Ascending aorta (tissue), 2 donors: ENCODE data around the gene NOTCH4. TPM values are rescaled to one million over a fixed set of nuclear protein-coding genes. Genes with fewer than 3 reads are reported as not detected.

Experiments
- DNase-seq, 2 donors: peaks; one replicate each; pipeline ENCODE4 v3.0.0-alpha.2; 2019; ENCODE audit warnings: low spot score in 2 of 2
- H3K27ac ChIP-seq, 2 donors: fragments of 200-600 bp; sonication (generic); one replicate each; pipeline ENCODE4 v1.5.1; 2016 to 2017; ENCODE audit warnings: mild to moderate bottlenecking in 1 of 2
- H3K27me3 ChIP-seq: fragments of 200-600 bp; sonication (generic); one replicate; pipeline ENCODE4 v1.5.1; 2017
- H3K36me3 ChIP-seq, 2 donors: fragments of 200-600 bp; sonication (generic); one replicate each; pipeline ENCODE4 v1.5.1; 2016
- H3K4me1 ChIP-seq, 2 donors: fragments of 200-600 bp; sonication (generic); one replicate each; pipeline ENCODE4 v1.5.1; 2016 to 2017; ENCODE audit warnings: mild to moderate bottlenecking in 1 of 2
- H3K4me3 ChIP-seq, 2 donors: fragments of 200-600 bp; sonication (generic); one replicate each; pipeline ENCODE4 v1.5.1; 2016 to 2017; ENCODE audit warnings: mild to moderate bottlenecking in 1 of 2
- H3K9me3 ChIP-seq, 2 donors: fragments of 200-600 bp; sonication (generic); one replicate each; pipeline ENCODE4 v1.5.1; 2016
- CTCF ChIP-seq, 3 experiments: fragments of 200-600 bp in 2 of 3; fragments of 450-650 bp in 1 of 3; sonication (generic) in 2 of 3; IDR thresholded peaks; one replicate each; pipeline ENCODE4 v1.5.1; 2016 to 2019; ENCODE audit warnings: antibody characterized with exemption in 3 of 3, mild to moderate bottlenecking in 1 of 3, moderate library complexity in 1 of 3
- intact Hi-C: fragments of 100-400 bp; cut with DNase I; formaldehyde crosslinking; loops from one replicate; pipeline ENCODE4 v1.15.1; 2023
- total RNA-seq: library from RNA; depleted of rRNA; stranded (reverse); fragments of >200 nt; gene quantifications from one replicate; pipeline ENCODE4 v1.1.0, GENCODE V29; 2016

NOTCH4 gene
- total RNA-seq, 1 donor from 2014 or later = 198 TPM

DNA sequence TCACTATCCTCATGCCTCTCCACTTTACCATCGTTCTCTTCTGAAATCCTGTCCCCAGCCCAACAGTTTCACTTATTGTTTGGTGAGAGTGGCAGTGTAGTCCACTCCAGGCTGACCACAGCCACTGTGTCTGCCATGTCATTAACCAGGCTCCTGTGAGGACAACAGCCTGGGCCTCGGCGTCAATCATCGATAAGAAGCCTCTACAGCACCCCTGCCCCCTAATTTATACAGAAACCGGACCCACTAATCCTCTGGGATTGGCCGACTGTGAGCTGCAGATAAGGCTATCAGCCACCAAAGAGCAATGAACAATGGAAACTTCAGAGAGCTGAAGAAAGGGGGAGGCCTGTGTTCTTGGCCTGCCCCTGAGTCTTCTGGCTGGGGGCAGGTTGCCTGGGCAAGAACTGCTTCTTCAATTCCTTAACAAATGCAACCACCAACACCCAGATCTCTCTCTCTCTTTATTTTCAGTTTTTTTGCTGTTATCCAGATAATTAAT lies 56.1 kb downstream of the NOTCH4 start:
- Histone ChIP-seq H3K4me3 (no peak overlapping the region), H3K27ac (no peak overlapping the region), H3K9me3 (no peaks in the 10 kb centered on the region), H3K36me3 (peaks cover 44 to 68% of the 10 kb centered on the region in 2 donors), H3K4me1 (no peaks in the 10 kb centered on the region), H3K27me3 (no peaks in the 10 kb centered on the region)
- no peak for DNase-seq
- no peak for TF ChIP-seq CTCF (IDR thresholded peaks at IDR 0.05)
- intact Hi-C loops = no loop called here

DNA sequence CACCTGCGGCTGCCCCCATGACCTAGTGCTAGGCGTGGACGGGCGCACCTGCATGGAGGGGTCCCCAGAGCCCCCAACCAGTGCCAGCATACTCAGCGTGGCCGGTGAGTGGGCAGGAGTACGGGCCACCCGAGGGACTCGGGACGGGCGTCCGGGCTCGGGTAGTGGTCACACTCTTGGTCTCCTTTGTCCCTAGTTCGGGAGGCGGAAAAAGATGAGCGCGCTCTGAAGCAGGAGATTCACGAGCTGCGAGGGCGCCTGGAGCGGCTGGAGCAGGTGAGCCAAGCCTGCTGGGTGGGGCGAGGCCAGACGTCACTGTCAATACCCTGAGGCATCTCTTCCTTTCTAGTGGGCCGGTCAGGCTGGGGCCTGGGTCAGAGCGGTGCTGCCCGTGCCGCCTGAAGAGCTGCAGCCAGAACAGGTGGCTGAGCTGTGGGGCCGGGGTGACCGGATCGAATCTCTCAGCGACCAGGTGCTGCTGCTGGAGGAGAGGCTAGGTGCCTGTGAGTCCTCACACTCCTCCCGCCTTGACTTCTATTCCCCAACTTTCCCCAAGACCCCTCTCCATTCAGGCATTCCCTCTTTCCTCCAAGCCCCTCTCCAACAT lies 56.6 kb downstream of the NOTCH4 start:
- Histone ChIP-seq H3K27me3 (no peaks in the 10 kb centered on the region), H3K9me3 (no peaks in the 10 kb centered on the region), H3K4me3 (no peak overlapping the region), H3K4me1 (no peaks in the 10 kb centered on the region), H3K36me3 (peaks cover 46 to 73% of the 10 kb centered on the region in 2 donors), H3K27ac (no peak overlapping the region)
- intact Hi-C loops = no loop called here
- DNase-seq = no peak
- TF ChIP-seq CTCF (IDR thresholded peaks at IDR 0.05) = no peak

GRCh38 chr6:32166411-32167061 lies 57.3 kb downstream of the NOTCH4 start:
- intact Hi-C loops = no loop called here
- no peak for TF ChIP-seq CTCF (IDR thresholded peaks at IDR 0.05)
- Histone ChIP-seq H3K36me3 (peaks cover 46 to 75% of the 10 kb centered on the region in 2 donors), H3K27me3 (no peaks in the 10 kb centered on the region), H3K4me3 (no peak overlapping the region), H3K4me1 (no peaks in the 10 kb centered on the region), H3K27ac (no peak overlapping the region), H3K9me3 (no peaks in the 10 kb centered on the region)
- DNase-seq = no peak

DNA sequence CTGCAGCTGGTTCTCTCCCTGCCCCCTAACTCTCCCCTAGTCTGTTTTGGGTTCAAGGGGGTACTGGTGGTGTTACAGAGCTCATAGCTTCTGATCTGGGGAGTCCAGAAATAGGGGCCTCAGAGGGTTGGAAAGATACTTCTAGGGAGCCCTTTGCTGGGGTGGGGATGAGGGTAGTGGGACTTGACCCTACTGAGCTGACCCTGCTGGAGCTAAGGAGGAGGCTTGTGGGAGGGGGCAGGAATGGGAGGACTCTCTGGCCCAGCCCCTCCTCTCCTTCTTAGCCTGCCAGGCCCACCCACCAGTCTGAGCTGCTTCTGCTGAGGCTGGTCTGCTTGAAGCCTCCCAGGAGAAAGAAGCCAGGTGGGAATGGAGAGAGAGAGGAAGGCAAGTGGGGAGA lies 59.6 kb downstream of the NOTCH4 start, which contains the start of gene EGFL8:
Gene EGFL8 (plus strand): TSS at position 301 of the 400 bp plus-strand sequence. CDS start 1,571 bp downstream, outside the sequence.
- intact Hi-C loops = no loop called here
- no peaks in the 10 kb centered on the region for H3K9me3 ChIP-seq
- H3K4me1 ChIP-seq = no peaks in the 10 kb centered on the region
- peaks cover 44 to 55% of the 10 kb centered on the region in 2 donors for H3K36me3 ChIP-seq
- H3K27me3 ChIP-seq = no peaks in the 10 kb centered on the region
- no peak for DNase-seq
- no peak within 1 kb of the TSS for H3K4me3 ChIP-seq
- peak within 1 kb of the TSS; percentile 4 to 18 for H3K27ac ChIP-seq
- TF ChIP-seq CTCF (IDR thresholded peaks at IDR 0.05) = no peak

DNA sequence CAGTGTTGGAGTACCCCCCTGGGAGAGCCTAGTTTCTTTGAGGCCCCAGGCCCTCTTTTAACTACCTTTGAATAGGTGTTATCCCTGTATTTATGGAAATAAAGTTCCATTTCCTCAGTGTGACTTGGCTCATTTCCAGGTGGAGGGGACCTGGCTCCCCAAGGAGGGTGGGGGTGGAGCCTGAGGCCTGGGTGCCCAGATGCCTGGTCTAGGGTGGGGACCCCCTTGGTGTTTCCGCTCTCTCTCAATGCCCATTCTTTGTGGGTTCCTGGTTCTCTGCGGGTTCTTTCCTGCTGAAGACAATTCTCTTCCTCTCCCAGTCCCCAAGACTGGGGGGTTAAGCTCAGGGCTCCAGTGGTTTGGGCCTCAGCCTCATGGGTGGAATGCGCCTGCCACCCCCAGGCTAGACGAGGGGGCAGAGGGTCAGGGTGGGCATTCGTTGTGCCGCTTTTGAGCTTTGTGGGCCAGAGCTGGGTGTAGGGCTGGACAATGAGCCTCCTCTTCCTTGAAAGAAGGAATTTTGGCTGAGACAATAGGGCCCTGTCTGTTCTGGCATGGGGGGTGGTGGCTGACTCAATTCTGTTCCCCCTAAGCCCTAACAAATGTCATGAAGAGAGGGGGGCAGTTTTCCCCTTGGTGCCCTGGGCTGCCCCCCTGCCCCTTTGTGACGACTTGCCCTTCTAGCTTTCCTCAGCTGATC lies 60.2 kb downstream of the NOTCH4 start:
- Histone ChIP-seq H3K9me3 (no peaks in the 10 kb centered on the region), H3K36me3 (peaks cover 48 to 55% of the 10 kb centered on the region in 2 donors), H3K4me1 (no peaks in the 10 kb centered on the region), H3K27me3 (no peaks in the 10 kb centered on the region), H3K27ac (peak overlapping the region; percentile 4 to 18), H3K4me3 (no peak overlapping the region)
- DNase-seq = no peak
- intact Hi-C loops = no loop called here
- no peak for TF ChIP-seq CTCF (IDR thresholded peaks at IDR 0.05)
